A673 (cell line): ENCODE measurements around the gene LRRC57. TPM values are rescaled to one million over a fixed set of nuclear protein-coding genes. Genes with fewer than 3 reads are reported as not detected.

Experiments
- BruUV-seq: library from RNA; stranded (reverse); fragments of 400-500 nt; replicated peaks from 2 replicates; lab custom pipeline; 2021; lab: Mats Ljungman, UMichigan
- CTCF ChIA-PET: fragments of 300-600 bp; sonication (Branson Sonifier 250); formaldehyde crosslinking; loops from one replicate; lab custom pipeline; 2022; ENCODE audit warnings: antibody characterized with exemption; lab: Charles Lee
- POLR2A ChIA-PET: fragments of 300-600 bp; sonication (Branson Sonifier 250); formaldehyde crosslinking; loops from one replicate; lab custom pipeline; 2022; ENCODE audit warnings: antibody characterized with exemption; ENCODE audit not compliant: low non-redundant PET; lab: Charles Lee
- DNase-seq: peaks from one replicate; pipeline ENCODE4 v3.0.0-alpha.2; 2015; ENCODE audit warnings: low spot score
- H3K27ac ChIP-seq: fragments of 200-600 bp; sonication (generic); 2 replicates; pipeline ENCODE4 v1.5.1; 2016; ENCODE audit warnings: mixed run types, low read depth, mild to moderate bottlenecking, mixed read lengths, antibody characterized with exemption, low read length; ENCODE audit not compliant: poor library complexity, severe bottlenecking
- H3K27me3 ChIP-seq: fragments of 200-600 bp; sonication (generic); replicated peaks from 2 replicates; pipeline ENCODE4 v1.6.1; 2017; ENCODE audit warnings: mixed run types, low read depth, mild to moderate bottlenecking, mixed read lengths, antibody characterized with exemption, low read length; ENCODE audit not compliant: insufficient read depth, poor library complexity
- H3K36me3 ChIP-seq: fragments of 200-600 bp; sonication (generic); 2 replicates; pipeline ENCODE4 v1.6.1; 2016; ENCODE audit warnings: mixed run types, mild to moderate bottlenecking, mixed read lengths, antibody characterized with exemption, low read length; ENCODE audit not compliant: insufficient read depth, poor library complexity, severe bottlenecking
- H3K4me1 ChIP-seq: fragments of 200-600 bp; sonication (generic); 2 replicates; pipeline ENCODE4 v1.6.1; 2017; ENCODE audit warnings: mixed run types, mild to moderate bottlenecking, mixed read lengths, antibody characterized with exemption, low read length; ENCODE audit not compliant: insufficient read depth, poor library complexity, severe bottlenecking
- H3K4me3 ChIP-seq: fragments of 200-600 bp; sonication (generic); 2 replicates; pipeline ENCODE4 v1.5.1; 2016; ENCODE audit warnings: low read depth, mixed run types, mild to moderate bottlenecking, mixed read lengths, low read length; ENCODE audit not compliant: poor library complexity, severe bottlenecking
- H3K9me3 ChIP-seq: fragments of 200-600 bp; sonication (generic); 2 replicates; pipeline ENCODE4 v1.6.1; 2016; ENCODE audit warnings: mixed run types, low read depth, mild to moderate bottlenecking, mixed read lengths, antibody characterized with exemption, low read length; ENCODE audit not compliant: poor library complexity, severe bottlenecking
- CTCF ChIP-seq: fragments of 300-800, 200-600 bp; sonication (generic); conservative IDR thresholded peaks from 2 replicates; pipeline ENCODE4 v1.5.1; 2017; ENCODE audit warnings: low read depth, mild to moderate bottlenecking, antibody characterized with exemption, low read length, moderate library complexity, mixed read lengths
- EZH2 ChIP-seq: fragments of 200-600 bp; sonication (generic); IDR thresholded peaks from 2 replicates; pipeline ENCODE4 v1.6.1; 2017; ENCODE audit warnings: borderline replicate concordance, low read depth, mild to moderate bottlenecking, mixed read lengths, antibody characterized with exemption, low read length; ENCODE audit not compliant: poor library complexity, severe bottlenecking
- intact Hi-C: fragments of 100-400 bp; cut with micrococcal nuclease; formaldehyde crosslinking; loops from one replicate; pipeline ENCODE4 v1.10.0; 2022; ENCODE audit not compliant: unreplicated experiment
- total RNA-seq: library from RNA; stranded (reverse); gene quantifications from 2 replicates; pipeline ENCODE4 v1.2.3, GENCODE V29; 2021

LRRC57 gene
- total RNA-seq, 1 experiment from 2014 or later, result 32.7 TPM

GRCh38 chr15:42576776-42577175 lies 28.2 kb upstream of the LRRC57 start:
- no peak overlapping the region for H3K27ac ChIP-seq
- peak overlapping the region; percentile 88 for H3K4me3 ChIP-seq
- peaks cover 17% of the 10 kb centered on the region for H3K4me1 ChIP-seq
- ChIA-PET POLR2A (no interaction called here), CTCF (no interaction called here)
- H3K36me3 ChIP-seq, result no peaks in the 10 kb centered on the region
- no peaks in the 10 kb centered on the region for H3K9me3 ChIP-seq
- no peaks in the 10 kb centered on the region for H3K27me3 ChIP-seq
- BruUV-seq, result TSS peak; percentile 37
- no peak for TF ChIP-seq CTCF
- TF ChIP-seq EZH2, result no peak
- intact Hi-C loops, result no loop called here
- DNase-seq, result no peak

- POLR2A ChIA-PET, result interaction anchor here (0.6 to 1.2 kb wide), 3 partner anchors 12 to 432 kb away, joined by 4 to 8 read pairs (median 4); no protein-coding TSS in a partner anchor
- intact Hi-C loops, result no loop called here
- no peak for DNase-seq
- Histone ChIP-seq H3K4me3 (peak overlapping the region; percentile 88), H3K27me3 (no peaks in the 10 kb centered on the region), H3K36me3 (no peaks in the 10 kb centered on the region), H3K27ac (peak overlapping the region; percentile 82), H3K9me3 (no peaks in the 10 kb centered on the region), H3K4me1 (peaks cover 12% of the 10 kb centered on the region)
- CTCF ChIA-PET, result no interaction called here
- BruUV-seq, result no TSS peak
- TF ChIP-seq CTCF, result no peak
- no peak for TF ChIP-seq EZH2
Observed at GRCh38 chr15:42576040-42576594, 27.5 kb upstream of the LRRC57 start.

- CTCF ChIA-PET, result interaction anchor here (0.8 kb wide), 1 partner anchor 16 kb away, joined by 3 read pairs; no protein-coding TSS in a partner anchor
- H3K27ac ChIP-seq, result peak within 1 kb of the TSS; percentile 82
Observed at GRCh38 chr15:42575188-42576039, 26.8 kb upstream of the LRRC57 start, which contains the start of gene STARD9. TSS of gene STARD9 (plus strand) at chr15:42575606. CDS start at chr15:42575716, 110 bp downstream.

More at GRCh38 chr15:42575188-42576039, 26.8 kb upstream of the LRRC57 start, which contains the start of gene STARD9:
- no peaks in the 10 kb centered on the region for H3K36me3 ChIP-seq
- H3K9me3 ChIP-seq, result no peaks in the 10 kb centered on the region
- peaks cover 9% of the 10 kb centered on the region for H3K4me1 ChIP-seq
- peak within 1 kb of the TSS; percentile 88 for H3K4me3 ChIP-seq
- TF ChIP-seq CTCF (no peak), EZH2 (no peak)
- BruUV-seq, result no TSS peak
- intact Hi-C loops, result no loop called here
- H3K27me3 ChIP-seq, result no peaks in the 10 kb centered on the region
- DNase-seq, result peak; percentile 99
- POLR2A ChIA-PET, result interaction anchor here (0.6 to 1.2 kb wide), 7 partner anchors 12 to 971 kb away, joined by 3 to 17 read pairs (median 4); no protein-coding TSS in a partner anchor
